ENCODE results near the gene CPM.

DNA sequence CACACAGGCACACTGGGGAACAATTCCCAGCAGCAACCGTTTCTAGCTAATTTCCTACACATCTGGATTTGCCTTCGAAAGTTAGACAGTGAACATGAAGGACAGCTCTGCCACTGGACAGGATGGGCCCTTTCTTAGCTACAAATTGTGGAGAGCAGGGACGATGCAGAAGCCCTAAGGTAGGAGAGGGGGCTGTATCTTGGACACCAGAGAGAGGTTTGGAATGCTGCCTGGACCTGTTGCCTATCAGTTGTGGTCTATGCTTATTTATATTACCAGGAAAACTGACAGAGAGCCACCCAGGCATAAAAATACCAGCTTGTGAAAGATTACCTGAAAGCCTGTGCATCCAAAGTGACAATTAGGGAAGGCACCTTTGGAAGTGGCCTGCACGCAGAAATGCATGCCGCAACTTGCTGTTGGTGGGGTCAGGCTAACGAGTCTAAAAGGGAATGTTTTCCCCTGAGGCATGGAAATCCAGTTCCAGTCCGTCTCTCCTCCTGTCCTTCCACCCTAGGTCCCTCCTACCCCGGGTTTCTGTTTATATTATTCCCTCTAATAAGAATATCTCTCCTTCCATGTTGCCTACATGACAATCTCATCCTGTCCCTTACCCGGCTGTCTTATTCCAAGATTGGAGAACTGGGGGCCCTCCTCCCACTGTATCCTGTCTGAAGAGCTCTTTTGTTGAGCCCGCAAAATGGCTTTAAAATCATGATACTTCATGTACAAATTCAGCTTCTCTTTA is 64.8 kb downstream of the CPM start:
- TF ChIP-seq, protein P1, sequence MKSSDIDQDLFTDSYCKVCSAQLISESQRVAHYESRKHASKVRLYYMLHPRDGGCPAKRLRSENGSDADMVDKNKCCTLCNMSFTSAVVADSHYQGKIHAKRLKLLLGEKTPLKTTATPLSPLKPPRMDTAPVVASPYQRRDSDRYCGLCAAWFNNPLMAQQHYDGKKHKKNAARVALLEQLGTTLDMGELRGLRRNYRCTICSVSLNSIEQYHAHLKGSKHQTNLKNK (CRISPR knock-in tag; IDR thresholded peaks at IDR 0.05), result no peak
- TF ChIP-seq, protein P2, sequence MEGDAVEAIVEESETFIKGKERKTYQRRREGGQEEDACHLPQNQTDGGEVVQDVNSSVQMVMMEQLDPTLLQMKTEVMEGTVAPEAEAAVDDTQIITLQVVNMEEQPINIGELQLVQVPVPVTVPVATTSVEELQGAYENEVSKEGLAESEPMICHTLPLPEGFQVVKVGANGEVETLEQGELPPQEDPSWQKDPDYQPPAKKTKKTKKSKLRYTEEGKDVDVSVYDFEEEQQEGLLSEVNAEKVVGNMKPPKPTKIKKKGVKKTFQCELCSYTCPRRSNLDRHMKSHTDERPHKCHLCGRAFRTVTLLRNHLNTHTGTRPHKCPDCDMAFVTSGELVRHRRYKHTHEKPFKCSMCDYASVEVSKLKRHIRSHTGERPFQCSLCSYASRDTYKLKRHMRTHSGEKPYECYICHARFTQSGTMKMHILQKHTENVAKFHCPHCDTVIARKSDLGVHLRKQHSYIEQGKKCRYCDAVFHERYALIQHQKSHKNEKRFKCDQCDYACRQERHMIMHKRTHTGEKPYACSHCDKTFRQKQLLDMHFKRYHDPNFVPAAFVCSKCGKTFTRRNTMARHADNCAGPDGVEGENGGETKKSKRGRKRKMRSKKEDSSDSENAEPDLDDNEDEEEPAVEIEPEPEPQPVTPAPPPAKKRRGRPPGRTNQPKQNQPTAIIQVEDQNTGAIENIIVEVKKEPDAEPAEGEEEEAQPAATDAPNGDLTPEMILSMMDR (IDR thresholded peaks at IDR 0.05), result no peak
- TF ChIP-seq RELA (CRISPR knock-in tag; IDR thresholded peaks at IDR 0.05; ENCODE audit: borderline replicate concordance) (no peak), TCF7 (CRISPR knock-in tag; IDR thresholded peaks at IDR 0.05; ENCODE audit: low read depth) (no peak), ESRRA (CRISPR knock-in tag; IDR thresholded peaks at IDR 0.05; ENCODE audit: borderline replicate concordance) (no peak), FOXJ3 (CRISPR knock-in tag; IDR thresholded peaks at IDR 0.05; ENCODE audit: borderline replicate concordance) (no peak), ZNF317 (CRISPR knock-in tag; IDR thresholded peaks at IDR 0.05; ENCODE audit: borderline replicate concordance, low read depth) (no peak), TEAD4 (CRISPR knock-in tag; IDR thresholded peaks at IDR 0.05) (no peak), NFE2L1 (CRISPR knock-in tag; IDR thresholded peaks at IDR 0.05) (no peak), ZNF396 (CRISPR knock-in tag; IDR thresholded peaks at IDR 0.05; ENCODE audit: borderline replicate concordance) (no peak), FOXP1 (CRISPR knock-in tag; IDR thresholded peaks at IDR 0.05; ENCODE audit: borderline replicate concordance) (no peak)
- TF ChIP-seq, protein P3, sequence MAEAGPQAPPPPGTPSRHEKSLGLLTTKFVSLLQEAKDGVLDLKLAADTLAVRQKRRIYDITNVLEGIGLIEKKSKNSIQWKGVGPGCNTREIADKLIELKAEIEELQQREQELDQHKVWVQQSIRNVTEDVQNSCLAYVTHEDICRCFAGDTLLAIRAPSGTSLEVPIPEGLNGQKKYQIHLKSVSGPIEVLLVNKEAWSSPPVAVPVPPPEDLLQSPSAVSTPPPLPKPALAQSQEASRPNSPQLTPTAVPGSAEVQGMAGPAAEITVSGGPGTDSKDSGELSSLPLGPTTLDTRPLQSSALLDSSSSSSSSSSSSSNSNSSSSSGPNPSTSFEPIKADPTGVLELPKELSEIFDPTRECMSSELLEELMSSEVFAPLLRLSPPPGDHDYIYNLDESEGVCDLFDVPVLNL (CRISPR knock-in tag; IDR thresholded peaks at IDR 0.05; ENCODE audit: borderline replicate concordance, low read depth), result no peak
- TF ChIP-seq, protein P4, sequence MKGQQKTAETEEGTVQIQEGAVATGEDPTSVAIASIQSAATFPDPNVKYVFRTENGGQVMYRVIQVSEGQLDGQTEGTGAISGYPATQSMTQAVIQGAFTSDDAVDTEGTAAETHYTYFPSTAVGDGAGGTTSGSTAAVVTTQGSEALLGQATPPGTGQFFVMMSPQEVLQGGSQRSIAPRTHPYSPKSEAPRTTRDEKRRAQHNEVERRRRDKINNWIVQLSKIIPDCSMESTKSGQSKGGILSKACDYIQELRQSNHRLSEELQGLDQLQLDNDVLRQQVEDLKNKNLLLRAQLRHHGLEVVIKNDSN (CRISPR knock-in tag; IDR thresholded peaks at IDR 0.05), result no peak
- TF ChIP-seq, protein P5, sequence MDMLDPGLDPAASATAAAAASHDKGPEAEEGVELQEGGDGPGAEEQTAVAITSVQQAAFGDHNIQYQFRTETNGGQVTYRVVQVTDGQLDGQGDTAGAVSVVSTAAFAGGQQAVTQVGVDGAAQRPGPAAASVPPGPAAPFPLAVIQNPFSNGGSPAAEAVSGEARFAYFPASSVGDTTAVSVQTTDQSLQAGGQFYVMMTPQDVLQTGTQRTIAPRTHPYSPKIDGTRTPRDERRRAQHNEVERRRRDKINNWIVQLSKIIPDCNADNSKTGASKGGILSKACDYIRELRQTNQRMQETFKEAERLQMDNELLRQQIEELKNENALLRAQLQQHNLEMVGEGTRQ (CRISPR knock-in tag; IDR thresholded peaks at IDR 0.05), result no peak

All from WTC11 (cell line).